OCI-LY3 (cell line): ENCODE results near the gene ASPN.

ENCODE experiments used
- EZH2phosphoT487 ChIP-seq: fragments of 200-600 bp; shearing (Covaris generic); IDR thresholded peaks from 2 replicates; pipeline ENCODE4 v1.6.1; 2018; ENCODE audit warnings: antibody characterized with exemption, mixed run types, low read depth
- TF ChIP-seq, protein P1 (sequence below): fragments of 200-600, 300-600 bp; sonication (generic); IDR thresholded peaks from 2 replicates; pipeline ENCODE4 v1.5.1; 2014; ENCODE audit warnings: antibody characterized with exemption, low read length, low read depth

DNA sequence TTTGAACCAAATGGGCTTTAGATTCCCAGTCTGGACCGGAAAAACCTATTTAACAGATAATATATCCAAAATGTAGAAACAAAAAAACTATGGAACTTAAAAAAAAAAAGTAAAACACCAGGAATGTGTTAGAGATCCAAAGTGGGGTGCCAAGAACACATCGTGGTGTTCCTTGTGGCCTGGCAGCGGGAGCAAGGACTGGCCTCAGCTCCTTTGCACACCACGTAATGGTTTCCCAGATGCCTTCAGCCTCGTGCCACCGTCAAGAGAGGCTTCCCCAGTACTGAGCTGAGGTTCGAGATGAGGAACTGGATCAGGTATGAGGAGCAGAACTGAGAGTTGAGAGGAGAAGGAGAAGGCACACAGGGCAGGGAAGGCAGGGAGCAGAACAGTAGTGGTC lies 3.5 kb downstream of the ASPN start:
- TF ChIP-seq, protein P1, sequence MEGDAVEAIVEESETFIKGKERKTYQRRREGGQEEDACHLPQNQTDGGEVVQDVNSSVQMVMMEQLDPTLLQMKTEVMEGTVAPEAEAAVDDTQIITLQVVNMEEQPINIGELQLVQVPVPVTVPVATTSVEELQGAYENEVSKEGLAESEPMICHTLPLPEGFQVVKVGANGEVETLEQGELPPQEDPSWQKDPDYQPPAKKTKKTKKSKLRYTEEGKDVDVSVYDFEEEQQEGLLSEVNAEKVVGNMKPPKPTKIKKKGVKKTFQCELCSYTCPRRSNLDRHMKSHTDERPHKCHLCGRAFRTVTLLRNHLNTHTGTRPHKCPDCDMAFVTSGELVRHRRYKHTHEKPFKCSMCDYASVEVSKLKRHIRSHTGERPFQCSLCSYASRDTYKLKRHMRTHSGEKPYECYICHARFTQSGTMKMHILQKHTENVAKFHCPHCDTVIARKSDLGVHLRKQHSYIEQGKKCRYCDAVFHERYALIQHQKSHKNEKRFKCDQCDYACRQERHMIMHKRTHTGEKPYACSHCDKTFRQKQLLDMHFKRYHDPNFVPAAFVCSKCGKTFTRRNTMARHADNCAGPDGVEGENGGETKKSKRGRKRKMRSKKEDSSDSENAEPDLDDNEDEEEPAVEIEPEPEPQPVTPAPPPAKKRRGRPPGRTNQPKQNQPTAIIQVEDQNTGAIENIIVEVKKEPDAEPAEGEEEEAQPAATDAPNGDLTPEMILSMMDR, result no peak
- no peak for TF ChIP-seq EZH2phosphoT487
